Neuron (in vitro differentiated cells): ENCODE results near the gene C16orf78.
"Not testable (repeated sequence)": the region's sequence is repeated elsewhere in the genome, so short reads cannot be mapped to it uniquely, and the experiment has no call there.

Source experiments
- H2AFZ ChIP-seq: one replicate; pipeline ENCODE4 v1.6.1; 2013; ENCODE audit warnings: low read depth, mild to moderate bottlenecking, inconsistent platforms, low read length, moderate library complexity
- H3K27me3 ChIP-seq: one replicate; pipeline ENCODE4 v1.6.1; 2013; ENCODE audit warnings: low read length; ENCODE audit not compliant: insufficient read depth
- H3K36me3 ChIP-seq: one replicate; pipeline ENCODE4 v1.6.1; 2013; ENCODE audit warnings: low read length; ENCODE audit not compliant: insufficient read depth
- H3K4me1 ChIP-seq: one replicate; pipeline ENCODE4 v1.6.1; 2013; ENCODE audit warnings: low read length; ENCODE audit not compliant: insufficient read depth
- H3K4me3 ChIP-seq: 2 replicates; pipeline ENCODE4 v1.5.1; 2013; ENCODE audit warnings: mild to moderate bottlenecking, low read length, moderate library complexity
- H3K9me3 ChIP-seq: one replicate; pipeline ENCODE4 v1.6.1; 2013; ENCODE audit warnings: low read length

C16orf78 gene

DNA sequence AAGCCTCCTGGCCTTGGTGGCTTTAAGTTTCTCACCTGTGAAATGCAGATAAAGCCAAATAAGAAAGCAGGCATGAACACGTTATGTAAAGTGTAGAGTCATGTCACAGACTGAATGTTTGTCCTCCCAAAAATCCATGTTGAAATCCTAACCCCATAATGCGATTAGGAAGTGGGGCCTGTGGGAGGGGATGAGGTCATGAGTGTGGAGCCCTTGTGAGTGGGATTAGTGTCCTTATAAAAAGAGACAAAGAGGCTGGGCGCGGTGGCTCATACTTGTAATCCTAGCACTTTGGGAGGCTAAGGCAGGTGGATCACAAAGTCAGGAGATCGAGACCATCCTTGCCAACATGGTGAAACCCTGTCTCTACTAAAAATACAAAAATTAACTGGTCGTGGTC is 19.5 kb upstream of the C16orf78 start:
- no peaks in the 10 kb centered on the region for H3K36me3 ChIP-seq
- H3K4me3 ChIP-seq: no peak overlapping the region
- H3K27me3 ChIP-seq: peaks cover 9% of the 10 kb centered on the region
- H3K4me1 ChIP-seq: no peaks in the 10 kb centered on the region
- H2AFZ ChIP-seq: no peak overlapping the region
- no peaks in the 10 kb centered on the region for H3K9me3 ChIP-seq

DNA sequence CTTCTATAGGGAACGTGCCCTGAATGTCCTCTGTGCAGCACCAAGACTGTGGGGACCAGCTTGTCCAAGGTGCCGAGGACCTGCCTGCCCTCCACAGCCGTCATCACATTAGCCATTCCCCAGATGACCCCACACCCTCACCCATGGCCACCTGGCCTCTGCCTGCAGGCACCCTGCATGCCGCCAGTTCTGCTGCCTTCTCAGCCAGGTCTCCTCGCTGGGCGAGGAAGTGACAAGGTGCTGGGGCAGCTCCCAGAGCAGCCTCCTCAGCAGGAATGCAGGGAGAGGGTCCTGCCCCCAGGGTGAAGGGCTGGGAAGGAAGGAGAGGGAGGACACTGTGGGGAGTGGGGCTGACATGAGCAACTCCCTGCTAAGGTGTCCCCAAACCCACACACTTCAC is 18.6 kb upstream of the C16orf78 start:
- Histone ChIP-seq H3K4me1 (no peaks in the 10 kb centered on the region), H3K9me3 (no peaks in the 10 kb centered on the region), H2AFZ (no peak overlapping the region), H3K36me3 (no peaks in the 10 kb centered on the region), H3K4me3 (no peak overlapping the region), H3K27me3 (peaks cover 14% of the 10 kb centered on the region)

DNA sequence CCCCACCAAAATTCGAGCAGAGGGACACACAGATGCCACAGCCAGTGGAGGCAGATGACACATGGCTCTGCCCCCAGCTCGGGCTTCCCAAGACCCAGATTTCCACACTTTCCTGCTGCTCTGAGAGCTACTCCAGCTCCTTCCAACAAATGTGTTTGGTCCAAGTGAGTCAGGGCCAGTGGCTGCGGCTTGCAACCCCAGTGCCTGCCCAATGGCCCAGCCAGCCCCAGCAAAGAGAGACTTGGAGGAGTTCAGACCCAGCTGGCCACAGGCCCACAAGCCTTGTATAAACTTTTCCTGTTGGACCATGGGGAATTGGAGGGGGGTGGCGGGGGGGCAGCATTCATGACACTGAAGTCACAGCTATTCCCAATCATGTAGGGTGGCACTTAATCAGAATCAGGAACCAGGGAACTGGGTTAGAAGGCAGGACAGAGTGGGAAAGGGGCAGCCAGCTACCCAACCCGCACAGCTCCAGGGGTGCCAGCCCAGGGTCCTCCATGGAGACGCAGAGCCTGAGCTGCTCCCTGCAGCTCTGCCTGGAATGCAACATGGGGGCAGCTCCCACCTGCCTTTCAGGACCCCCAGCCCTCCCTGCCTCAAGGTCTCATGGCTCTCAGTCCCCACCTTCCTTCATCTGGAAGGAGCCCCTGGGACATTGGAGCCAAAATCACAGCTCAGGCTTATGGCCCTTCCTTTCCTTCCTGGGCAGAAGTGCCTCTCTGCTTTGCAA is 17.5 kb upstream of the C16orf78 start:
- no peaks in the 10 kb centered on the region for H3K4me1 ChIP-seq
- no peaks in the 10 kb centered on the region for H3K36me3 ChIP-seq

DNA sequence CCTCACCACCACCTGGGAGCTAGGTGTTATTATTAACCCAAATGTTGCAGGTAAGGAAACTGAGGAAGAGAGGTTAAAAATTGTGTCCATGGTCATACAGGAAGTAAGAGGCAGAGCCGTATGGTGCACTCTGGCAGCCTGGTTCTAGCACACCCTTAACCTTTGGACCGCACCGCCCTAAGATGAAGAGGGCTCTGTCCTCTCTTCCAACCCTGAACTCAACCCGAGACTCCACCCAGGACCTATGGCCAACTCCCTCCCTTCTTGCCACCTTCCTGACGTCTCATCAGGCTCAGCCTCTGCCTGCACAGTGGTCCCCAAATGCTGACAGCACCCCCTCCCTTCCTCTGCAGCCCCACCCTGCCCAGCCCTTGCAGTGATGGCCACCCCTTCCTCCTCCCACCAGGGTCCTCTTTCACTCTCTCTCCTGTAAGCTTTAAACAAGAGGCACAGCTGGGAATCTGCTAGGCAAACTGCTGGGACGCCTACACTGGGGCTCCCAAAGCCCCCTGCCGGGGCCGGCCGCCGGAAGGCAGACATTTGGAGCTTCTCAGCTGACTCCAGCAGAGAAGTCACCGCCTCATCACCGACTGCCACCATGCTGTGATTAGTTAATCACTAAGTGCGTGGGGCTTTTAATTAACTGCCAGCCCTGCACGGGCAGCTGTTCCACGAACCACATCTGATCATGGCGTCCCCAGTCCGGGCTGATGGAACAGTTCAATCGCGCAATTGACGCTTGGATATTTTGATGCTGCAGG is 16.7 kb upstream of the C16orf78 start:
- Histone ChIP-seq H3K27me3 (peaks cover 11% of the 10 kb centered on the region), H3K9me3 (no peaks in the 10 kb centered on the region), H2AFZ (no peak overlapping the region), H3K4me3 (no peak overlapping the region), H3K36me3 (no peaks in the 10 kb centered on the region), H3K4me1 (no peaks in the 10 kb centered on the region)

More for the DNA sequence above, 17.5 kb upstream of the C16orf78 start:
- H3K4me3 ChIP-seq: no peak overlapping the region
- no peaks in the 10 kb centered on the region for H3K9me3 ChIP-seq
- H2AFZ ChIP-seq: no peak overlapping the region
- peaks cover 14% of the 10 kb centered on the region for H3K27me3 ChIP-seq

DNA sequence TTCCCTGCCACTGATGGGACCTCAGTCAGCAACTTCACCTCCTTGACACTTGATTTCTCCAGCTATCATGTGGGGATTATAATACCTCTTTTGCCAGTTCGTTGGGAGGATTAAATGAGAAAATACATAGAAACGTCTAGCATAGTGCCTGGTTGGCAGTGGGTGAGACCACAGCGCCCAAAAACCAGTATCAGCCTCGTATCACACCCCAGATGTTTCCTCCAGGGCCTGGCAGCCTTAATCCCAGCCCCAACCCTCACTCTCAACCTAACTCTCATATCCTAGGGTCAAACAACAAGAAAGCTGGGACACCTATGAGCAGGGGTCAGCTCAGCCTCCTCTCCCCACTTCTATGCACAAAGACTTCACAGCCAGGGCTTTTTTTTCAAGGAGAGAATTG is 14.0 kb upstream of the C16orf78 start:
- no peak overlapping the region for H3K4me3 ChIP-seq
- no peaks in the 10 kb centered on the region for H3K4me1 ChIP-seq
- no peaks in the 10 kb centered on the region for H3K36me3 ChIP-seq
- peaks cover 11% of the 10 kb centered on the region for H3K27me3 ChIP-seq
- no peak overlapping the region for H2AFZ ChIP-seq
- no peaks in the 10 kb centered on the region for H3K9me3 ChIP-seq

DNA sequence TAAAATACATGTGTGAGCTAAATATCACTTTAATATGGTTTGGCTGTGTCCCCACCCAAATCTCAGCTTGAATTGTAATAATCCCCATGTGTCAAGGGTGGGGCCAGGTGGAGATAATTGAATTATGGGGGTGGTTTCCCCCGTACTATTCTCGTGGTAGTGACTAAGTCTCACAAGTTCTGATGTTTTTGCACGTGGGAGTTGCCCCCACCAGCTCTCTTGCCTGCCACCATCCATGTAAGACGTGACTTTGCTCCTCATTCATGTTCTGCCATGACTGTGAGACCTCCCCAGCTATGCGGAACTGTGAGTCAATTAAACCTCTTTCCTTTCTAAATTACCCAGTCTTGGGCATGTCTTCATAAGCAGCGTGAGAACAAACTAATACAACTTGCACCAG is 11.9 kb upstream of the C16orf78 start:
- not testable (repeated sequence) for H2AFZ ChIP-seq, H3K9me3 ChIP-seq, H3K36me3 ChIP-seq

DNA sequence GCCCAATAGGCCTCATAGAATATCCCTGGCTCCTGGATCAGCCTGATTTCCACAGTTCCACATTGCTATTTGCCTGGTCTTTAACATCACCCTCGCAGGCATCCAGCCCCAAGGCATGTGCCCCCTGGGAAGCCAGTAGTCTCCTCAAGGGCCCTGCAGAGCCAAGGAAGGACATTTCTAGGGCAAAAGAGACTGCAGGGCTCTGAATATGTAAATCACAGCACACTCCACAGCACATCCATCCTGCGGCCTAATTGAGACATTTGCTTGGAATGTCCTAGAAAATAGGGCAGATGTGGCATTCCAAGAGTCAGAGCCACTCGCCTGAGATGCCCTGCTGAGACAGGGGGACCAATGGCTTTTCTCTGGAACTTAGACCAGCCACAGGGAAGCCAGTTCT is 11.4 kb upstream of the C16orf78 start:
- H3K27me3 ChIP-seq: peaks cover 11% of the 10 kb centered on the region
- H3K36me3 ChIP-seq: no peaks in the 10 kb centered on the region
- no peak overlapping the region for H3K4me3 ChIP-seq
- no peaks in the 10 kb centered on the region for H3K4me1 ChIP-seq
- no peak overlapping the region for H2AFZ ChIP-seq
- no peaks in the 10 kb centered on the region for H3K9me3 ChIP-seq

More for the DNA sequence above, 11.9 kb upstream of the C16orf78 start:
- H3K4me3 ChIP-seq, H3K4me1 ChIP-seq: not testable (repeated sequence)
- H3K27me3 ChIP-seq: peaks cover 11% of the 10 kb centered on the region

DNA sequence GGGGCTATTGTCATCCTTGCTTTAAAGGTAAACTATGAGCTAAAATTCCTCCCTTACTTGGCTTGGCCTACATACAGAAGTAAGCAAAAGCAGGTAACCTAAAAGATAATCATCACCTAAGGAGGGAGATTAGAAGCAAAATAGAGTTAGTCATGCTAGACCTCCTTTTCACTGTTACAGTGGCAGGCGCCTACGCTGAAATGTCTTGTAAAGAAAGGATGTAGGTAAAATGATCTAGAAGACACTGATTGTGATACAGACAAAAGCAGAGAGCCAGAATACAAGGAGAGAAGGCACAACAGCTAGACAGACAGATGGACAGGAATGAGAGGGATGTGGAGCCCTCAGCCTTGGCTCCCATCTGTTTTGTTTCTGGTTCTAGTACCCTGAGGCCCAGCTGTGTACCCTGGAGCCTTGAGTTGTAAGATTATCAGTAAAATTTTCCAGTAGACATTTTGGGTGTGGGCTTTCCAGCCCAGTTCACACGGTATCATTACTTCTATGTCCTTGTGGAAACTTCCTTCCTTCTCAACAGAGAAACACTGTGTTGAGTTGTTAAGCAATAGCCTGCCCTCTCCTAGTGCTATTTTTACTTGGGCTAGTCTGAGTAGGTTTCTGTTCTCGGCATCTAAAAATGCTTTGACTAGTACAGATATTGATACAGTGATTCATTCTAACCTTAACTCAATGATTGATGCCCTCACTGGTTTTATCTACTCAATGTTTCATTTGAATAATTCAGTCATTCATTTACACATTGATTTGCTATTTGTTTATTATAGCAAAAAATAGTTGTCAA is 7.7 kb upstream of the C16orf78 start:
- Histone ChIP-seq H3K27me3 (peaks cover 4% of the 10 kb centered on the region), H3K36me3 (no peaks in the 10 kb centered on the region), H3K4me1 (no peaks in the 10 kb centered on the region), H3K9me3 (no peaks in the 10 kb centered on the region), H2AFZ (no peak overlapping the region), H3K4me3 (no peak overlapping the region)

DNA sequence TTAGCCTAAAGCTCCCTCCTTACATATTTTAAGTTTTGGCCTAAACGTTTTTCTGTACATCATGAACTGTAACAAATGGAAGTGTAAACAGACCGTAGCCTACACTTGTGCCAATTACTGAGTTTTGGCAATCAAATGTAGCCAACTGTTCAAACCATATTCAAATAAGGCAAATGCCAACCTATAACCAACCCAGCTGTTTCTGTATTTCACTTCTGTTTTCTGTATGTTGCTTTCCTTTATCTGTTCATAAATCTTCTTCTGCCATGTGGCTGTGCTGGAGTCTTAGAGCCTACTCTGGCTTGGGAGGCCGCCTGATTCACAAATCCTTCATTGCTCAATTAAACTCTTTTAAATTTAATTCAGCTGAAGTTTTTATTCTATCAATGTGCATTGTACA is 6.9 kb upstream of the C16orf78 start:
- H2AFZ ChIP-seq: no peak overlapping the region

DNA sequence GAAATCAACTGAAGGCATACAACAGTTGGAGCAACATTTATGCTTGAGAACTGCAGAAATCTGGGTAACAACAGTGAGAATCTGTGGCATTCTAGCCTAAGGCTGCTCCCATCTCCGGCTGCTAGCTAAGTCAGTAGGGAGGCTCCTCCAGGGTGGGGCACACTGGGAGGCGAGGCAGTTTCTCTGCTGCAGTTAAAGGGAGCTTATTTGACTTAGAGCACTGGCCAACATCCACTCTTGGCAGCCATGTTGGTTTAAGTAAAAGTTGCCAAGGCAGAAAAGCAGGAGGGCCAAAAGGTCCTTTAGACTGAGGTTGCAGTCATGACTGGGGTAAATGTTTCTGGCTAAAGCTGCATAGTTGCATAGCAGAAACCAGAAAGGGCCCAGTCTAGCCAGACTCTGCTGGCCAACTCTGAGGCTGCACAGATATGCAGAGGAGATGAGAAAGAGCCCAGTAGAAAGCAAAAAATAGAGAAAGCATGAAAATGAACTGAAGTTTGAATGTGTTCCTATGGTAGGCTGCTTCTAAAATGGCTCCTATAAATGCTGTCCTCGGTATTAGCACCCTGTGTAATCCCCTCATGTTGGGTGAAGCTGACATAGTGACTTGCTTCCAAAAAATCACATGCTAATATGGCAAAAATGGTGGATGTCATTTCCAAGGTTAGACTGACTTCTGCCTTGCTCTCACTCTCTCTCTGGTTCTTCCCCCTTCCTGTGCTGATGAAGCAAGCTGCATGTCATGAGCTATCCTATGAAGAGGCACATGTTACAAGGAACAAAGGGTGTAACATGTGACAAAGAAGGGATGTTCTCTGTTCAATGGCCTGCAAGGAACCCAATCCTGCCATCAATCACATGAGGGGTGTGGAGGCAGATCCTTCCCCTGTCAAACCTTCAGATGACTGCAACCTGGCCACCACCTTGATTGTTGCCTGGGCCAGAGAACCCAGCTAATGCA is 3.7 kb upstream of the C16orf78 start:
- Histone ChIP-seq H3K4me3 (no peak overlapping the region), H2AFZ (no peak overlapping the region), H3K4me1 (no peaks in the 10 kb centered on the region), H3K27me3 (peaks cover 4% of the 10 kb centered on the region), H3K36me3 (no peaks in the 10 kb centered on the region), H3K9me3 (no peaks in the 10 kb centered on the region)

More for the DNA sequence above, 6.9 kb upstream of the C16orf78 start:
- Histone ChIP-seq H3K4me1 (no peaks in the 10 kb centered on the region), H3K27me3 (peaks cover 4% of the 10 kb centered on the region), H3K36me3 (no peaks in the 10 kb centered on the region), H3K9me3 (no peaks in the 10 kb centered on the region), H3K4me3 (no peak overlapping the region)

DNA sequence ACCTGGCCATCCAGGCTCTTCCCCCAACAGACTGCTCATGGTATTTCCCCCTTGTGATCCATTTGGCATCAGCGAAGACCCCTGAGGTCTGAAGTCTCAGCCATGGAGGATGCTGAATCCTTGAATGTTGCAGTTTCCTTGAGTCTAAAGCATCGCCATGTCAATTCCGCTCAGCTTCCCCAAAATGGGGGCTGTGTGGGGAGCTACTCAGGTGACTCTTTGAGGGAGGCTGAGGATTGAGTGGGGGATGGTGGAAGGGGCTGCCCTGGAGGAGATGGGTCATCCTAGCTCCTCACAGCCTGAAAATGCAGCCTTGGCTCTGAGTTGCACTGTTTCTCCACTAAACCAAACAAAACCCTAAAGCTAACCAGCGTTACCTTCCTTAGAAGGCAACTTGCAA is 2.6 kb downstream of the C16orf78 start:
- H3K9me3 ChIP-seq: no peaks in the 10 kb centered on the region
- no peaks in the 10 kb centered on the region for H3K4me1 ChIP-seq
- H3K36me3 ChIP-seq: no peaks in the 10 kb centered on the region
- H3K27me3 ChIP-seq: peaks cover 16% of the 10 kb centered on the region
- no peak overlapping the region for H3K4me3 ChIP-seq
- H2AFZ ChIP-seq: no peak overlapping the region

DNA sequence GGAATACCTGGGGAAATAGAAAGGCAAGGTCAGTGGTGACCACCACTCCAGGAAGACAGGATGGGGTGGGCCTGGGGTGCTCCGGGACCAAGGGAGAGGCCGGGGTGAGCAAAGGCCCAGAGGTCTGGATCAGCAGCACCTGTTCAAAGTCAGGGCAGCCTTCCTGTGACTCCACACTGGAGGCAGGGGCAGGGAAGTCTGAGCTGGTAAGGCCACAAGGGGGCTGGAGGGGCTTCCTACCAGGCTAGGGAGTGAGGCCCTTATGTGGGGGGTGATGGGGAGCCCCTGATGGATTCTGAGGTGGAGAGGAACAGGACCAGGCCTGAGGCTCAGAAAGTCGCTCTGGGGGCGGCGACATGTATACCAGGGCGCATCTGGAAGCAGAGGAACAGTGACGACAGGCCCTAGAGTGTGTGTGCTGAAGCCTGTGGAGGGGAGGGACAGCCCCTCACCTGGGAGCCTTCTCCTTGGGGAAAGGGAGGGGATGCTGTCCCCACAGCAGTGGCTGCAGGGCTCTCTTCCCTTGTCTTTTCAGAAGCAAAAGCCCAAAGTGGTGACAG is 3.7 kb downstream of the C16orf78 start:
- no peak overlapping the region for H3K4me3 ChIP-seq
- H3K4me1 ChIP-seq: no peaks in the 10 kb centered on the region
- peaks cover 16% of the 10 kb centered on the region for H3K27me3 ChIP-seq
- H3K36me3 ChIP-seq: no peaks in the 10 kb centered on the region
- no peak overlapping the region for H2AFZ ChIP-seq
- no peaks in the 10 kb centered on the region for H3K9me3 ChIP-seq
